ENCODE results near the gene ADCYAP1R1. TPM values are rescaled to one million over a fixed set of nuclear protein-coding genes. Genes with fewer than 3 reads are reported as not detected.

ADCYAP1R1 gene
- polyA plus RNA-seq, 3 donors = not detected

DNA sequence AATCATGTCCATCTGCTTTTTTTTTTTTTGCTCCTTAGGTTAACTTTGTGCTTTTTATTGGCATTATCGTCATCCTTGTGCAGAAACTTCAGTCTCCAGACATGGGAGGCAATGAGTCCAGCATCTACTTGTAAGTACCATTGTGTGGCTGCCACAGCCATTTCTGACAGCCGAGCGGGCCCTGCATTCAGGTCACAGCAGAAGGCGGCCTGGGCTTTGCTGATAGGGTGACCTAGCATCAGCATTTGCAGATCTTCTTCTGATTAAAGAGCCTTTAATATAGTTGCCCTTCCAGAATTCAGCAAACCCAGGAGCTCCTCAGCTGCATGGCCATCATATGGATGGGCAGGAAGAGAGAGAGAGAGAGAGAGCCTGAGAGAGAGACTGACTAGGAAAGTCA is 40.5 kb downstream of the ADCYAP1R1 start:
- peaks cover 3 to 9% (median 5%) of the 10 kb centered on the region in 3 donors for H3K27me3 Mint-ChIP-seq (ENCODE audit: low read depth in 3 of 3)
- DNase-seq = no peak

DNA sequence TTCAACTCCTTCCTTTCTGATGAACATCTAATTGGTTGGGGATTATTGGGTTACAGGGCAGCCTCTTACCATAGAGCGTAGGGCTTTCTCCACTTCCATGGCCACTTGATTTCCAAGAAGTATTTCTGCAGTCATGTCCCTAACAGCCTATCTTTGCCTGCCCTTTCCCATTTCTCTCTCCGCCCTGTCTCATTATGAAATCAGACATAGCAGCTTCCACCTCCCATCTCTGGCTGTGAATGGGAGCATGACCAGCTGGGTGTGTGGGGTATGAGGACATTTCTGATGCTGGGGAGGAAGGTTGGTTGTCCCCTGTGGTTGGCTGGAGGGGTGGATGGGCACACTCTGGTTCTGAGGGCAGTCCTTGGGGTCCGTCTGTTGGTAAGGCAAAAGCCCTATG is 41.2 kb downstream of the ADCYAP1R1 start:
- H3K4me3 Mint-ChIP-seq = no peak overlapping the region
- no peaks in the 10 kb centered on the region for H3K4me1 Mint-ChIP-seq
- Histone ChIP-seq H3K9me3 (replicated peaks in 1 of 2; ENCODE audit: control insufficient read depth in 1 of 2, insufficient read depth in 1 of 2, low read length in 2 of 2) (no peaks in the 10 kb centered on the region), H2AFZ (ENCODE audit: insufficient read depth, low read depth, low read length, poor library complexity, severe bottlenecking) (no peak overlapping the region), H3K4me2 (replicated peaks; ENCODE audit: extremely low read depth, low read length, poor library complexity, severe bottlenecking) (no peak overlapping the region), H3K4me1 (ENCODE audit: control insufficient read depth in 1 of 2, insufficient read depth in 2 of 2, low read length in 2 of 2) (no peaks in the 10 kb centered on the region), H3K27ac (ENCODE audit: low read depth in 1 of 2, low read length in 2 of 2) (no peak overlapping the region), H3K36me3 (replicated peaks in 1 of 2; ENCODE audit: control insufficient read depth in 1 of 2, insufficient read depth in 2 of 2, low read length in 2 of 2) (no peaks in the 10 kb centered on the region), H3K27me3 (ENCODE audit: control insufficient read depth in 2 of 2, insufficient read depth in 2 of 2, low read length in 2 of 2) (peaks cover 0 to 2% of the 10 kb centered on the region in 2 donors), H3K79me2 (ENCODE audit: insufficient read depth, low read length) (no peaks in the 10 kb centered on the region), H3K9ac (ENCODE audit: insufficient read depth, low read length, poor library complexity, severe bottlenecking) (no peak overlapping the region), H3K4me3 (replicated peaks in 1 of 3; ENCODE audit: low read depth in 2 of 3, low read length in 3 of 3) (no peak overlapping the region), H4K20me1 (ENCODE audit: insufficient read depth, low read length) (no peaks in the 10 kb centered on the region)
- no peak for DNase-seq
- no peaks in the 10 kb centered on the region for H3K36me3 Mint-ChIP-seq
- peaks cover 0 to 2% (median 0%) of the 10 kb centered on the region in 7 donors for H3K9me3 Mint-ChIP-seq
- 100% methylated on average over 1 of the region's 3 CpGs for WGBS (ENCODE audit: insufficient coverage)
- no peak for TF ChIP-seq CTCF (IDR thresholded peaks at IDR 0.05)
- peaks cover 3 to 9% (median 5%) of the 10 kb centered on the region in 3 donors for H3K27me3 Mint-ChIP-seq (ENCODE audit: low read depth in 3 of 3)
- intact Hi-C loops (cut with micrococcal nuclease) = no loop called here
- H3K27ac Mint-ChIP-seq = no peak overlapping the region

More for the DNA sequence above, 40.5 kb downstream of the ADCYAP1R1 start:
- H4K20me1 ChIP-seq (ENCODE audit: insufficient read depth, low read length) = no peaks in the 10 kb centered on the region
- TF ChIP-seq CTCF (IDR thresholded peaks at IDR 0.05) = no peak
- no peaks in the 10 kb centered on the region for H3K79me2 ChIP-seq (ENCODE audit: insufficient read depth, low read length)
- Mint-ChIP-seq H3K9me3 (peaks cover 0 to 2% (median 0%) of the 10 kb centered on the region in 7 donors), H3K4me3 (no peak overlapping the region), H3K36me3 (no peaks in the 10 kb centered on the region), H3K4me1 (no peaks in the 10 kb centered on the region), H3K27ac (no peak overlapping the region)
- no peak overlapping the region for H3K27ac ChIP-seq (ENCODE audit: low read depth in 1 of 2, low read length in 2 of 2)
- H3K27me3 ChIP-seq (ENCODE audit: control insufficient read depth in 2 of 2, insufficient read depth in 2 of 2, low read length in 2 of 2) = peaks cover 0 to 3% of the 10 kb centered on the region in 2 donors
- H3K36me3 ChIP-seq (replicated peaks in 1 of 2; ENCODE audit: control insufficient read depth in 1 of 2, insufficient read depth in 2 of 2, low read length in 2 of 2) = no peaks in the 10 kb centered on the region
- no peak overlapping the region for H3K4me3 ChIP-seq (replicated peaks in 1 of 3; ENCODE audit: low read depth in 2 of 3, low read length in 3 of 3)
- no peaks in the 10 kb centered on the region for H3K4me1 ChIP-seq (ENCODE audit: control insufficient read depth in 1 of 2, insufficient read depth in 2 of 2, low read length in 2 of 2)
- no peak overlapping the region for H2AFZ ChIP-seq (ENCODE audit: insufficient read depth, low read depth, low read length, poor library complexity, severe bottlenecking)
- 93% methylated on average over 4 of the region's 4 CpGs for WGBS (ENCODE audit: insufficient coverage)
- H3K9ac ChIP-seq (ENCODE audit: insufficient read depth, low read length, poor library complexity, severe bottlenecking) = no peak overlapping the region
- intact Hi-C loops (cut with micrococcal nuclease) = no loop called here
- no peaks in the 10 kb centered on the region for H3K9me3 ChIP-seq (replicated peaks in 1 of 2; ENCODE audit: control insufficient read depth in 1 of 2, insufficient read depth in 1 of 2, low read length in 2 of 2)
- H3K4me2 ChIP-seq (replicated peaks; ENCODE audit: extremely low read depth, low read length, poor library complexity, severe bottlenecking) = no peak overlapping the region
